ENCODE results near the gene HOXB8. TPM values are rescaled to one million over a fixed set of nuclear protein-coding genes. Genes with fewer than 3 reads are reported as not detected.

HOXB8 gene
- total and polyA plus RNA-seq, 10 of the 15 experiments (the other 5 are each of a cell fraction or from before 2014, with no cell fraction given): 0.21 TPM; not detected in 9

DNA sequence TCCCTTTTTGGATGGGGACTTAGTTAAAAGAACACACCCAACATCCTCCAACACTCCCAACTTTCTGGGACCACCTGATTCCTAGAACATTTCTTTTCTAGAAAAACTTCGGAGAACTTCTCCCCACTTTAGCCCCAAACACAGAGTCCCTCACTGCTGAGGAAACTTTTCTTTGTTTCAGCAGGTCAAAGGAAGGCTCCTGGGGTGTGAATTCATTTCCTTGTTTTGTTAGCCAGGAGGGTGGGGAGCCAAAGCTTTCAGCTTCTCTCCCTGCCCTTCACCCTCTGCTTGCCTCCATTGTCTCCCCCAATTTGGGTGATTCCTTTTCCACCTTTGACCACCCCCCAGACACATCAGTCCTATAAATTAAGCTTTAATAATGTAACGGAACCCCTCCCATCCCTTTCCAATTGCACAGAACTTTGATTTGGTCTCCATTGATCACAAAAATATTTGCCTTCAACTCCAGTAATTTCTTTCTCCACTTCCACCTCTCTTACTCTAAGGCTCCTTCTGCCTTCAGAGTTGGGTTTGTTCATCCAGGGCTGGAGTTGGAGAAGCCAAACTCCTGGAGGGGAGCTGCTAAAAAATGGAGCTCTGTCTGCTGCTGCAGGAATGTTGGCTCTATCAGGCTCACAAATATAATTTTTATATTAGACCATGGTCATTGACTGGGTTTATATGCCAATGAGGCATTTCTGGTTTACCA lies 47.3 kb downstream of the HOXB8 start (continued):
- TF ChIP-seq, protein P1, sequence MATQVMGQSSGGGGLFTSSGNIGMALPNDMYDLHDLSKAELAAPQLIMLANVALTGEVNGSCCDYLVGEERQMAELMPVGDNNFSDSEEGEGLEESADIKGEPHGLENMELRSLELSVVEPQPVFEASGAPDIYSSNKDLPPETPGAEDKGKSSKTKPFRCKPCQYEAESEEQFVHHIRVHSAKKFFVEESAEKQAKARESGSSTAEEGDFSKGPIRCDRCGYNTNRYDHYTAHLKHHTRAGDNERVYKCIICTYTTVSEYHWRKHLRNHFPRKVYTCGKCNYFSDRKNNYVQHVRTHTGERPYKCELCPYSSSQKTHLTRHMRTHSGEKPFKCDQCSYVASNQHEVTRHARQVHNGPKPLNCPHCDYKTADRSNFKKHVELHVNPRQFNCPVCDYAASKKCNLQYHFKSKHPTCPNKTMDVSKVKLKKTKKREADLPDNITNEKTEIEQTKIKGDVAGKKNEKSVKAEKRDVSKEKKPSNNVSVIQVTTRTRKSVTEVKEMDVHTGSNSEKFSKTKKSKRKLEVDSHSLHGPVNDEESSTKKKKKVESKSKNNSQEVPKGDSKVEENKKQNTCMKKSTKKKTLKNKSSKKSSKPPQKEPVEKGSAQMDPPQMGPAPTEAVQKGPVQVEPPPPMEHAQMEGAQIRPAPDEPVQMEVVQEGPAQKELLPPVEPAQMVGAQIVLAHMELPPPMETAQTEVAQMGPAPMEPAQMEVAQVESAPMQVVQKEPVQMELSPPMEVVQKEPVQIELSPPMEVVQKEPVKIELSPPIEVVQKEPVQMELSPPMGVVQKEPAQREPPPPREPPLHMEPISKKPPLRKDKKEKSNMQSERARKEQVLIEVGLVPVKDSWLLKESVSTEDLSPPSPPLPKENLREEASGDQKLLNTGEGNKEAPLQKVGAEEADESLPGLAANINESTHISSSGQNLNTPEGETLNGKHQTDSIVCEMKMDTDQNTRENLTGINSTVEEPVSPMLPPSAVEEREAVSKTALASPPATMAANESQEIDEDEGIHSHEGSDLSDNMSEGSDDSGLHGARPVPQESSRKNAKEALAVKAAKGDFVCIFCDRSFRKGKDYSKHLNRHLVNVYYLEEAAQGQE (IDR thresholded peaks at IDR 0.05; ENCODE audit: low read depth, low read length): no peak
- TF ChIP-seq POLR2A (IDR thresholded peaks at IDR 0.05; ENCODE audit: low read depth, low read length) (no peak), GATAD2B (conservative IDR thresholded peaks at IDR 0.05; ENCODE audit: low read depth) (no peak), EGR1 (IDR thresholded peaks at IDR 0.05; ENCODE audit: borderline replicate concordance in 1 of 2, low read depth in 2 of 2, low read length in 2 of 2) (no peak), LARP7 (IDR thresholded peaks at IDR 0.05) (no peak), ZNF384 (IDR thresholded peaks at IDR 0.05; ENCODE audit: borderline replicate concordance, low read depth, low read length) (no peak), POLR2AphosphoS5 (IDR thresholded peaks at IDR 0.05; ENCODE audit: low read length) (no peak), SIX5 (IDR thresholded peaks at IDR 0.05; ENCODE audit: low read depth, low read length, severe bottlenecking) (no peak)
- TF ChIP-seq, protein P2, sequence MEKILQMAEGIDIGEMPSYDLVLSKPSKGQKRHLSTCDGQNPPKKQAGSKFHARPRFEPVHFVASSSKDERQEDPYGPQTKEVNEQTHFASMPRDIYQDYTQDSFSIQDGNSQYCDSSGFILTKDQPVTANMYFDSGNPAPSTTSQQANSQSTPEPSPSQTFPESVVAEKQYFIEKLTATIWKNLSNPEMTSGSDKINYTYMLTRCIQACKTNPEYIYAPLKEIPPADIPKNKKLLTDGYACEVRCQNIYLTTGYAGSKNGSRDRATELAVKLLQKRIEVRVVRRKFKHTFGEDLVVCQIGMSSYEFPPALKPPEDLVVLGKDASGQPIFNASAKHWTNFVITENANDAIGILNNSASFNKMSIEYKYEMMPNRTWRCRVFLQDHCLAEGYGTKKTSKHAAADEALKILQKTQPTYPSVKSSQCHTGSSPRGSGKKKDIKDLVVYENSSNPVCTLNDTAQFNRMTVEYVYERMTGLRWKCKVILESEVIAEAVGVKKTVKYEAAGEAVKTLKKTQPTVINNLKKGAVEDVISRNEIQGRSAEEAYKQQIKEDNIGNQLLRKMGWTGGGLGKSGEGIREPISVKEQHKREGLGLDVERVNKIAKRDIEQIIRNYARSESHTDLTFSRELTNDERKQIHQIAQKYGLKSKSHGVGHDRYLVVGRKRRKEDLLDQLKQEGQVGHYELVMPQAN (conservative IDR thresholded peaks at IDR 0.05): no peak
